Lower leg skin (tissue), 3 donors: ENCODE measurements around the gene ETFA.

Experiments
- CTCF ChIP-seq, 3 donors: fragments of 450-650 bp; IDR thresholded peaks; one replicate each; pipeline ENCODE4 v1.5.1; 2016; ENCODE audit warnings: antibody characterized with exemption in 3 of 3, mild to moderate bottlenecking in 3 of 3, moderate library complexity in 2 of 3
- POLR2A ChIP-seq, 2 donors: fragments of 450-650 bp; IDR thresholded peaks; one replicate each; pipeline ENCODE4 v1.6.1; 2016 to 2017; ENCODE audit warnings: antibody characterized with exemption in 2 of 2, mild to moderate bottlenecking in 1 of 2, moderate library complexity in 1 of 2

GRCh38 chr15:76222159-76222558 lies 89.1 kb downstream of the ETFA start:
- TF ChIP-seq CTCF (IDR thresholded peaks at IDR 0.05) (no peak), POLR2A (IDR thresholded peaks at IDR 0.05) (no peak)
